Right lobe of liver (tissue), 6 donors: ENCODE results near the gene SGSH. TPM values are rescaled to one million over a fixed set of nuclear protein-coding genes. Genes with fewer than 3 reads are reported as not detected.

Experiments
- ATAC-seq, 4 donors: fragments of 200-7000 bp; cut with Tn5 transposase; one replicate each; pipeline ENCODE4 v1.9.1; 2020; ENCODE audit warnings: mild to moderate bottlenecking in 4 of 4, moderate library complexity in 4 of 4
- DNase-seq, 3 donors: peaks; one replicate each; pipeline ENCODE4 v3.0.0-alpha.2; 2020
- H3K27ac ChIP-seq, 3 donors: fragments of 200-600 bp; one replicate each; pipeline ENCODE4 v1.8.0; 2022
- H3K27me3 ChIP-seq, 2 donors: fragments of 200-600 bp; one replicate each; pipeline ENCODE4 v1.8.0; 2022
- H3K36me3 ChIP-seq, 4 donors: fragments of 200-600 bp; sonication (generic) in 1 of 4; one replicate each; pipeline versions ENCODE4 v1.5.1 to v1.8.0; 2017 to 2022; ENCODE audit warnings: control low read depth in 1 of 4
- H3K4me1 ChIP-seq, 4 donors: fragments of 200-600 bp; sonication (generic) in 1 of 4; one replicate each; pipeline versions ENCODE4 v1.5.1 to v1.8.0; 2017 to 2022; ENCODE audit warnings: control low read depth in 1 of 4
- H3K4me3 ChIP-seq, 3 donors: fragments of 200-600 bp; one replicate each; pipeline ENCODE4 v1.8.0; 2022
- H3K9me3 ChIP-seq, 4 donors: fragments of 200-600 bp; sonication (generic) in 1 of 4; one replicate each; pipeline versions ENCODE4 v1.5.1 to v1.8.0; 2017 to 2022; ENCODE audit warnings: control low read depth in 1 of 4
- CTCF ChIP-seq, 4 donors: fragments of 200-600 bp in 3 of 4; fragments of 450-650 bp in 1 of 4; IDR thresholded peaks; one replicate each; pipeline versions ENCODE4 v1.5.1 to v1.8.0; 2016 to 2022; ENCODE audit warnings: antibody characterized with exemption in 4 of 4, mild to moderate bottlenecking in 2 of 4
- POLR2A ChIP-seq: fragments of 450-650 bp; IDR thresholded peaks from one replicate; pipeline ENCODE4 v1.6.1; 2017; ENCODE audit warnings: antibody characterized with exemption, mild to moderate bottlenecking
- WGBS: methylation state at CpG from one replicate; pipeline ENCODE4 v1.1.6; 2018; ENCODE audit warnings: low coverage, low lambda C conversion rate; ENCODE audit not compliant: insufficient coverage; ENCODE audit errors: missing lambda C conversion rate; 5-methylcytosine and 5-hydroxymethylcytosine counted together
- intact Hi-C, 2 donors: fragments of 100-400 bp; cut with DNase I; formaldehyde crosslinking; loops; one replicate each; pipeline versions ENCODE4 v1.11.2 to v1.14.1; 2022
- total RNA-seq, 6 experiments: library from RNA; depleted of rRNA in 2 of 6; stranded (reverse); fragments of >200 nt in 2 of 6; fragmentation: NEBNext Ultra II Directional in 3 of 6; extraction: Animal tissue kit (Norgen Biotek cat#: 25700) in 3 of 6; gene quantifications; one replicate each; pipeline versions ENCODE4 v1.1.0 to v1.2.4, GENCODE V29; 2016 to 2023
- donor health status: DM: no; HTN: yes; CAD: no.
- donor health status: DM: no; HTN: no; CAD: no.
- donor health status: DM: no; HTN: no; CAD: no.
- donor health status: DM: no; HTN: yes; CAD: no.
- donor health status: DM: no; HTN: yes; CAD: no.

The SGSH gene
- total RNA-seq, 6 experiments from 2014 or later, result 9.7 to 23.5 (median 15.7) TPM

DNA sequence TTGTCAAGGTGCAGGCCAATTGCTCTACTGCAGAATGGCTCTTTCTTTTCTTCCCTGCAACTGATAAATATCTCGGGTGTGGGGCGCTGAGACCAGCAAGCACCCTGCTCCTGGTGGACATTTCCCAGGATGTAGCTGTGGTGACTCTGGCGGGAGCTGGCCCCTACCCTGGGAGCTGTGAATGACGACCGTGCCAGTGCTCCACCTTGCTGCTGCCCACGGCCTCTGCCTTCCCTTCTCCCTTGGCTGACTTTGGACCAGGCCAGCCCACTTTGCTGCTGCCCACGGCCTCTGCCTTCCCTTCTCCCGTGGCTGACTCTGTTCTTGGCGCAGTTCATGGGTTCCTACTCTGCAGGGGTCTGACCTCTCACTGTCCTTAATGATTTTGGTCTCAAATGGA, 34.2 kb downstream of the SGSH start:
- H3K27me3 ChIP-seq, result no peaks in the 10 kb centered on the region
- H3K4me3 ChIP-seq, result no peak overlapping the region
- ATAC-seq (no peak), DNase-seq (no peak)
- H3K4me1 ChIP-seq, result no peaks in the 10 kb centered on the region
- no peaks in the 10 kb centered on the region for H3K9me3 ChIP-seq
- 84% methylated on average over 7 of the region's 9 CpGs for WGBS
- intact Hi-C loops, result no loop called here
- TF ChIP-seq CTCF (IDR thresholded peaks at IDR 0.05), result no peak
- TF ChIP-seq POLR2A, result no peak
- no peaks in the 10 kb centered on the region for H3K36me3 ChIP-seq
- no peak overlapping the region for H3K27ac ChIP-seq

- H3K9me3 ChIP-seq, result no peaks in the 10 kb centered on the region
- H3K36me3 ChIP-seq, result no peaks in the 10 kb centered on the region
- WGBS, result 74% methylated on average over 4 of the region's 10 CpGs
- H3K27ac ChIP-seq, result no peak overlapping the region
- ATAC-seq (peak in 1 of 4 donors; percentile 7), DNase-seq (no peak)
- H3K4me3 ChIP-seq, result no peak overlapping the region
- intact Hi-C loops, result no loop called here
- H3K4me1 ChIP-seq, result no peaks in the 10 kb centered on the region
- TF ChIP-seq CTCF (IDR thresholded peaks at IDR 0.05) (no peak), POLR2A (no peak)
- no peaks in the 10 kb centered on the region for H3K27me3 ChIP-seq
These were observed 35.8 kb downstream of the SGSH start for GRCh38 chr17:80184423-80184714.

DNA sequence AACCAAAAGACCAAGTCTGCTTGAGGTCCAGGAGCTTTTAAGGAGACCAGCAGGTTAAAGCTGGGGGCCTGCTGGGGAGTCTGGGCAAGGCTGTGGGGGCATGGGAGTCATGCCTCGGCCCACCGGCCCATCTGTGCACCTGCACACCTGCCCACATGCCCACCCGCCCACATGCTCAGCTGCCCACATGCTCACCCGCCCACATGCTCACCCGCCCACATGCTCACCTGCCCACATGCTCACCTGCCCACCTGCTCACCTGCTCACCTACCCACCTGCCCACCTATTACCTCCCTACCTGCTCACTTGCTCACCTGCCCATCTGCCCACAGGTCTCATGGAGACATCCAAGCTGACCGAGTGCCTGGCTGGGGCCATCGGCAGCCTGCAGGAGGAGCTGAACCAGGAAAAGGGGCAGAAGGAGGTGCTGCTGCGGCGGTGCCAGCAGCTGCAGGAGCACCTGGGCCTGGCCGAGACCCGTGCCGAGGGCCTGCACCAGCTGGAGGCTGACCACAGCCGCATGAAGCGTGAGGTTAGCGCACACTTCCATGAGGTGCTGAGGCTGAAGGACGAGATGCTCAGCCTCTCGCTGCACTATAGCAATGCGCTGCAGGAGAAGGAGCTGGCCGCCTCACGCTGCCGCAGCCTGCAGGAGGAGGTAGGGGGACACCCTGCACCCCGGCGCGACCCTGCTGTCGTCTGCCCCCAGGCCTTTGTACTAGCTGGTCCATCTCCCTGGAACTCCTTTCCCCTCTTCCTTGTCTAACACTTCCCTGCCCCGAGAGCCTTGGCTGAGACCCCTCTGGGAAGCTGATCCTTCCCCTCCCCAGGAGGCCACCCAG, 36.3 kb downstream of the SGSH start:
- H3K4me3 ChIP-seq, result no peak overlapping the region
- intact Hi-C loops, result no loop called here
- WGBS, result 55% methylated on average over 5 of the region's 26 CpGs
- TF ChIP-seq CTCF (IDR thresholded peaks at IDR 0.05) (no peak), POLR2A (no peak)
- no peak overlapping the region for H3K27ac ChIP-seq
- no peaks in the 10 kb centered on the region for H3K27me3 ChIP-seq
- H3K36me3 ChIP-seq, result no peaks in the 10 kb centered on the region
- ATAC-seq (no peak), DNase-seq (no peak)
- H3K4me1 ChIP-seq, result no peaks in the 10 kb centered on the region
- no peaks in the 10 kb centered on the region for H3K9me3 ChIP-seq

DNA sequence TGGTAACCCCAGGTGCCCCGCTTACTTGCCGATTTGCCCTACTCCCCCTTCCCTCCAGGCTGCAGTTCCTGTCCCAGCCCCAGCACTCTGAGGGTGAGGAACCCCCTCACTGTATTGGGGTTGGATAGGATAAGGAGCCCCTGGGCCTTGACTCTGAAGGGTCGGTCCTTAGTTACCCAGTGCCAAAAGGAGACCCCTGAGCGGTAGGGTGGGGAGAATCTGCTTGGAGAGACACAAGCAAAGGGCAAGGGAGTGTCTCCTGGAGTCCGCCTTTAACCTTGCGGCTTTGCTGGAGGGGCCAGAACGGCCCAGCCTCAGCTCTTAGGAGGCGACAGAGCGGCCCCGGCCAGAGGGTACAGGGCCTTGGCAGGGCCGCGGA, 37.3 kb downstream of the SGSH start:
- ATAC-seq, result no peak
- no peak for DNase-seq
- WGBS, result 87% methylated on average over 3 of the region's 12 CpGs
- Histone ChIP-seq H3K36me3 (no peaks in the 10 kb centered on the region), H3K4me1 (no peaks in the 10 kb centered on the region), H3K27me3 (no peaks in the 10 kb centered on the region), H3K27ac (no peak overlapping the region), H3K4me3 (no peak overlapping the region), H3K9me3 (no peaks in the 10 kb centered on the region)
- TF ChIP-seq POLR2A, result no peak
- no peak for TF ChIP-seq CTCF (IDR thresholded peaks at IDR 0.05)
- intact Hi-C loops, result no loop called here
